HG03097 (cell line): ENCODE measurements around the gene SLC4A1AP.
"Not testable (repeated sequence)": the region's sequence is repeated elsewhere in the genome, so short reads cannot be mapped to it uniquely, and the experiment has no call there.

Experiments
- ATAC-seq: cut with Tn5 transposase; IDR thresholded peaks from one replicate; pipeline ENCODE4 v1.9.1; 2021; ENCODE audit not compliant: unreplicated experiment, low FRiP score

SLC4A1AP gene

DNA sequence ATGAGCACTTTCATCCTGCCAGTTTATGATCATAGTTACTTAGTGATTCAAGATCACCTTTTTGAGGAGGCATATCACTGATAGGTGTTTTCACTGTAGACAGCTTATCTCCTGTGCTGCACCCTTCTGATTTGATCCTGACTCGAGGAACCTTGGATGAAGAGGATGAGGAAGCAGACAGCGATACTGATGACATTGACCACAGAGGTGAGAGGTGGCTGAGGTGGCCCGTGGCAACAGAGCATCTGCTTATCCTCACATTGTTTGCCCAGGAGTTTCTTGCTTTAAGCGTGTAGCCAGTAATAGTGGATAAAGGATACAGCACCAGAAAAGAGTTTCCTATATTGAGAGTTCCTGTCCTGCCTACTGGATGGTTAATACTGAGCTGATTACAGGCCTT lies 16.0 kb upstream of the SLC4A1AP start:
- no peak for ATAC-seq

DNA sequence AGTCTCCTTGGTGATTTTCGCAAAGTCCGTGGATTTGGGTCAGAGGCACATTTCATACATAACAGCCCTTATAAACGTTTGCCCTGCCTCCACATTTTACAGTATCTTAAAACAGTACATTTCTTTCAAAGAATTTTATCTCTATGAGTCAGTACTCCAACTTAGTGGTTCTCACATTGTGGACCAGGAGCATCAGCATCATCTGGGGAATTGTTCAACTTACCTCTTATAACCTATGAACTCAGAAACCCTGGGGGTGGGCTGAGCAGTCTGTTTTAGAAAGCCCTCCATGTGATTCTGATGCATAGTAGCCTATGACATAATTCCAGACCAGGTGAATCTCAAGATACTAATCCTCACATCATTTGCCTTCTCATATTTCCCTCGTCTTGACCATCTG lies 12.6 kb upstream of the SLC4A1AP start:
- ATAC-seq, result no peak

DNA sequence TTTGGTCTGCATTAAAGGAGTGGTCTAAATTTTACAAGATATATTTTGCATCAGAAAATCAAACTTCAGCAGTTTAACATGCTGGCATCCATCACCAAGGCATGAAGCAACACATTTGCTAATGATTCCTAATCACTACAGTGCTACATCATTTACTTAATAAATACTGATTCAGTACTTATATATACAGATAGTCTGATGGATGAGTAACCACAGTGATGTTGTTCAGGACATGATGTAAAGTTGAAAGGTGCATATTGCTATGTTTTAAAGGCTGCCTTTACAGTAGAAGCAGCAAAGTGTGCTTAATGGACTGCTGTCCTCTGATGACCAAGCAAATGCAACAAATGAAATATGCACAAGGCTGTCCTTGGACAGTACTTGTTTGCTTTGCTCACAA lies 11.3 kb upstream of the SLC4A1AP start:
- no peak for ATAC-seq

DNA sequence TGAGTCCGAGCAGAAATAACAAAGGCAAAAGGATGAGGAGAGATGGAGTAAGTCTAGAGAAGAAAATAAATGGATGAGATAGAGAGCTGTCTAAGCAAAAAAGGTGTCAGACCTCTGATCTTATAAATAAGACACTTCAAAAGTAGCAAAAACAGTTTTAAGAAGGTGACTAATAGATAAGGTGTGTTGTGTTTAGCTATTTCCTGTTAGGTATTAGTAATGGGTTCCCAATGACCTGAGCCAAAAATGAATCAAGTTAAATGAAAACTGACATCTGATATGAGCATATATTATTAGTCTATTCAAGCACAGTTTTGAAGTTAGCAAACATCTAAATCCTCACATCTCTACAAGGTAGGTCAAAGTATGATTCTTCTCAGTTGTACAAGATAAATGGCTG lies 10.9 kb upstream of the SLC4A1AP start:
- no peak for ATAC-seq

DNA sequence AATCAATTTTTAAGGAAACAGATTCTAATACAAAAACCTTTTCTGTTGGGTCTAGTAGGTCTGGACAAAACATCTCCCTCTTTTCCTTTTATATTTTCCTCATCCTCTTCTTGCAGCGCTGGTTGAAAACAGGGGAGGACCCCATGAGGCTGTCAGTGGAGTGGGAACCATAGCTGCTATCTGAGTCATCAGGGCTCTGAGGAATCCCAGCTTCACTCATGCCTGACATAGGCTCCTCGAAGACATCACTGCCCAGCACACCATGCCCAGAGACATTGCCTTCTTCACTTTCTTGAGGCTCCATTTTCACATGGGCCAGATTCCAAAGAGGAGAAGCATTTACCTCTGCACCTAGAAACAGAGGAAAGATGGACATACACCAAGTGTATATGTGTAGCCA lies 10.3 kb upstream of the SLC4A1AP start:
- ATAC-seq, result no peak

DNA sequence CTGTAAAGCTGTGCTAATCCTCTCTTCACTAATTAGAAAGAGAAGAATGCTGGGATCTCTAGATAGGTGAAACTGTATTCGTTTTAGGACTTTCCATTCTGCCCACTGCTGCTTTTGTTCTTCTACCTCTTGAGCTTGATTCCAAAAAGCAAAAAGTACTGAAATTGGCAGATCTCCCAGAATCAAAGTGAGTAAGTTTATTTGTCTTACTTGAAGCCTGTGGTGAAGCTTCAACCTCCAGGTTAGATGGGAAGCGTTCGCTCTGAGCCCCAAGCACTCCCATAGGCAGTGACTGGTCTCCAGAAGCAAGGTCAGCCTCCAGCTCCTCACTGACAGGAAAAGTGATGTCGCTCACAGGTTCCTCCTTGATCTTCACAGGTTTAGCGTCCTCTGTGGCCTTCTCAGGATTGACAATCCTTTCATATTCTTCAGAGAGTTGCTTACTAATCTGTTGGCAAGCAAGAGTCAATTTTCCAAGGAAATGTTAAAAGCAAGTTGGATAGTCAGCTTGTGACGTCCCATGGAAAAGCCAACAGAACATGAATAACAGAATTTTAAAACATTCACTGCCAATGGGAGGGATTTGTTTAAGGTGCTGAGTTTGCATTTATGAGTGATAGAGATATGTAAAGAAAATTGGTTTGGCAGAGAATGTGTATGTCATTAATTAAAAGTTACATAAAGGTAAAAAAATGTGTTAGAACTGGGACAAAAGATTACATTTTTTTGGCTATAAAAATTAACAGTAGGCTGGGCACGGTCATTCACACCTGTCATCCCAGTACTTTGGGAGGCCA lies 8.3 kb upstream of the SLC4A1AP start:
- ATAC-seq, result no peak

DNA sequence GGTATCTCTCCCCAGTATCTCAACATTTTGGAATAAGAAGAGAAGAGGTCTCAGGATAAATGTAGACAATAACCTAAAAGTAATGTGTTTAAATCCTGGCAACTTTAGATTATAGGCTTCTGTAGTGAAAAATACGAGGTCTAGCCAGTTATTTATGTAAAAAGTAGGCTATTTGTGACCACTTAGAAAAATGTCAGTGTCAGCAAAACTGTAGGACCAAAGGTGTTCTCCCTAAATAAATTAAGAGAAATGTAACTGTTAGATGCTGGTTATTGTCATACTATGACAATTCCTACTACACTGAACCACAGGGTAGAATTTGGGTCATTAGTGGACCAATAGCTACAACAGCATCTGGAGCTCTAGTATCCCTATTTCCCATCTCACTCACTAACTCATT lies 2.3 kb upstream of the SLC4A1AP start:
- ATAC-seq, result no peak

DNA sequence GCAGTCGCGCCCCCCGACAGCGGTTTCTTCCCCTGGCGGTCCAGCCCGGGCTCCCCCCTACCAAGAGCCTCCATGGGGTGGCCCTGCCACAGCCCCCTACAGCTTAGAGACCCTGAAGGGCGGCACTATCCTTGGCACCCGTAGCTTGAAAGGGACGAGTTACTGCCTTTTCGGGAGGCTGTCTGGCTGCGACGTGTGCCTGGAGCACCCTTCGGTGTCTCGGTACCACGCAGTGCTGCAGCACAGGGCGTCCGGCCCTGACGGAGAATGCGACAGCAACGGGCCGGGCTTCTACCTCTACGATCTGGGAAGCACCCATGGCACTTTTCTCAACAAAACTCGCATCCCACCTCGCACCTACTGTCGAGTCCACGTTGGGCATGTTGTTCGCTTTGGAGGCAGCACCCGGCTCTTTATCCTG lies 475 bp downstream of the SLC4A1AP start:
- ATAC-seq, result peak; percentile 30

DNA sequence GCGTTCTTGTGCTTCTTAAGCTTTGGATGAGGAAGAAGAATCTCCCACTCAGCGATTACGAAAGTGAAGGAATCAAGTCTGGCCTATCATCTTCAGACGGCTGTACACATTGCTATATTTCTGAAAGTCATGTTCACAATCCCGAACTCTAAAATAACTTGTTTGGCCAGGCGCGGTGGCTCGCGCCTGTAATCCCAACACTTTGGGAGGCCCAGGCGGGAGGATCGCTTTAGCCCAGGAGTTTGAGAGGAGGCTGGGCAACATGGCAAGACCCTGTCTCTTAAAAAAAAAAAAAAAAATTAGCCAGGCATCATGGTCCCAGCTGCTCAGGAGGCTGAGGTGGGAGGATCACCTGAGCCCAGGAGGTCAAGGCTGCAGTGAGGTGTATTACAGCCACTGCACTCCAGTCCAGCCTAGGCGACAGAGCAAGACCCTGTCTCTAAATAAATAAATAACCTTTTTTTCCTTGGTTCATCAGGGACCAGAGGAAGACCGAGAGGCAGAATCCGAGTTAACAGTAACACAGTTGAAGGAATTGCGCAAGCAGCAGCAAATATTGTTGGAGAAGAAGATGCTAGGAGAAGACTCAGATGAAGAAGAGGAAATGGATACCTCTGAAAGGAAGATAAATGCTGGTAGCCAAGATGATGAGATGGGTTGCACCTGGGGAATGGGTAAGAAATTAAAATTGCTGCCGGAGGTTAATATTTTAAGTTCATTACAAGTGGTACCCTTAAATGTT lies 1.1 kb downstream of the SLC4A1AP start:
- no peak for ATAC-seq

DNA sequence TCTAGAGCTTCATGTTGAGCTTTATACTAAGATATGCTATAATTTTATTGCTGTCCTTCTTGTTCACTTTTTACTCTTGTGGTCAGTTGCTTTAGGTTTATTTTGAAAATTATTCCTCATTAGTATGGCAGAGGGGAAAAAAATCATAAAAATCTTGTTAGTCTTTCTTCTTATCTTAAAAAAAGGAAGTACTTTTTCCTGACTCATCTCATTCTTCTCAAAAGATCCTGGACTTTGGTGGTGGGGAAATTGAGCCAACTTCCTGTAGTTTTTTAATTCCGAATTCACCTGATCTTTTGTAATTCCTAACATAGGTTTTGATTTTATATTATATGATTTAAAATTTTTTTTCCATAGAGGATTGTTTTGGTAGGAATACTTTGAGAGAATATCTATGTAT lies 3.8 kb downstream of the SLC4A1AP start:
- ATAC-seq, result no peak

DNA sequence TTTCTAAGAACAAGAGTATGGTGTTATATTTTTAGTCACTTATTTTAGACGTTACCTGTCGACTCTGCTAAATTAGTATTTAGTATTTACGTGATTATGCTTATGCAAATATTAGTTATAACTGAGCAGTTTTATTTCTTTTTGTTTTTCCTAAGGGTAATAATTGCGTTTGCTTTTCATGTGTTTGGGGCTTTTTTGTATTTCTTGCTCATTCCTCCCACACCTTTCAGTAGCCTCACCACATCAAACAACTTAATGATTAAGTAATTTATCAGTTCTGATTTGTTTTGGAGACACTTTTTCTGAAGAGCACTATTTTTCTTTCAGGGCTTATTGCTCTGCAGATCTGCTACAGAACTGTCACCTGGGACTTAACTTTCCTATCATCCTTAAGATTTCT lies 7.5 kb downstream of the SLC4A1AP start:
- ATAC-seq, result no peak

DNA sequence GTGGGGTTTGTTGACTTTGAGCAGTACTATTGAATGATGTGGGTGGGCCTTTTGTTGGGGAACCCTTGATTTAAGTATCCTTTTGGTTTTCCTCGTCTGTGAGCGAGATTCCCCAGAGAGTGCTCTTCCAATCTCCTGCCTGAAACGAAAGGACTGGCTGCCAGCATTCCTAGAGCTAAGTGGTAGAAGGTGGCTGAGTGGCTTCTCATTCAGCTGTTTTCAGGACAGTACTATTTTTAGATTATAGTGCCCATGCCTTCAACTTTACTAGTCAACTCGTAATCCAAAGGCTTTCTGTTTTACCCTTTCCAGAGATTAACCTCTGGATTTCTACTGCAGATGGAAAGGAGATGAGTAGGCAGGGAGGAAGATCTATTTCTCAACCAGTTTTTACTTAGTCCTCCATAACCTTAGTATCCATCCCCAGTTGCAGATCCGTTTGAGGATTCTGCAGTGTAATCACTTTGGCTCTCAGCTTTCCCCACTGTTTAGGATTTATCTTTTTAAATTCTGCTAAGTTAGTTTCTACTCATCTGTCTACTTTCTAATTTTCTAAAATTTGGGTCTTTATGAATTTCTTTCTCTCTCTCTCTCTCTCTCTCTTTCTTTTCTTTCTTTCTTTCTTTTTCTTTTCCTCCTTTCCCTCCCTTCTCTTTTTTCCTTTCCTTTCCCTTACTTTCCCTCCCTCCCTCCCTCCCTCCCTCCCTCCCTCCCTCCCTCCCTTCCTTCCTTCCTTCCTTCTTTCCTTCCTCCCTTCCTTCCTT lies 9.2 kb downstream of the SLC4A1AP start:
- no peak for ATAC-seq

DNA sequence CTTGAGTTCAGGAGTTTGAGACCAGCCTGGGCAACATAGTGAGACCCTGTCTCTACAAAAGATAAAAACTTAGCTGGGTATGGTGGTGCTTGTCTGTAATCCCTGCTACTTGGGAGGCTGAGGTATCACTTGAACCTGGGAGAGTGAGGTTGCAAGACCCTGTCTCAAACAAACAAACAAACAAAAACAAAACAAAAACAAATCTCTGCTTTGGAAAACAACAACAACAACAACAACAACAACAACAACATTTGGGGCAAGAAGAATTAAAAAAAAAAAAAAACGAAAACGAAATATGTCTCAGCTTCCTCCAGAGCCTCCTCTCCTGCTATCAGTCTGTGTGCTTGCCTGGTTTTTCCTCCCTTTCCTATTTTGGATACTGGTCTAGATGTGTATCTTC lies 16.9 kb downstream of the SLC4A1AP start:
- ATAC-seq, result no peak

DNA sequence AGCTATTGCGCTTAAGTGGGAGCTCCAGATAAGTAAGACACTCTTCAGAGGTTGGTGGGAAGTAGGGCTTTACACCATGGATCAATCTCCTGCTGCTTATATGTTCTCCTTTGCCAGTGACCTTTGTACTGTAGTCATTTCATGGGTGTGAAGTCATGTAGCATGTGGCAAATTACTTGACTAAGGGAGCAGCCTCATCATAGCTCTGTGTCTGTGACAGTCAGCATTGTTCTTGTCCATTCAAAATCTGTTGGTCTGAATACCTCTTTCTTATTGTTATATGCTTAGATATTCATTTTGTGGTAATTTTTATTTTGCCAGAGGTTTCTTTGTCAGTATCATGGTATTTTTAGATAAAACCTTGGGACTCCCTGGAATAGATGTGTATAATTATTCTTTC lies 18.2 kb downstream of the SLC4A1AP start:
- no peak for ATAC-seq

DNA sequence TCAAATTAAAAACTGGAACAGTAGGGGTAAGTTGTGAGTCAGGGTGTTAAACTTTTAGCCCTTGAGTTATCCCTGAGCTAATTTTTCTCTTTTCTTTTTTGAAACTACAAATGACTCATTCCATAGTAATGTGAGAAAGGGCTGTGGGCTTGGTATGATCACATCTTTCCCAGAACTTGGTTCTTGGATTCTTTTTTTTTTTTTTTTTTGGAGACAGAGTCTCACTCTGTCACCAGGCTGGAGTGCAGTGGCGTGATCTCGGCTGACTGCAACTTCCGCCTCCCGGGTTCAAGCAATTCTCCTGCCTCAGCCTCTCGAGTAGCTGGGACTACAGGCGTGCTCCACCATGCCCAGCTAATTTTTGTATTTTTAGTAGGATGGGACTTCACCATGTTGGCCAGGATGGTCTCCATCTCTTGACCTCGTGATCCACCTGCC lies 18.7 kb downstream of the SLC4A1AP start:
- ATAC-seq, result not testable (repeated sequence)

DNA sequence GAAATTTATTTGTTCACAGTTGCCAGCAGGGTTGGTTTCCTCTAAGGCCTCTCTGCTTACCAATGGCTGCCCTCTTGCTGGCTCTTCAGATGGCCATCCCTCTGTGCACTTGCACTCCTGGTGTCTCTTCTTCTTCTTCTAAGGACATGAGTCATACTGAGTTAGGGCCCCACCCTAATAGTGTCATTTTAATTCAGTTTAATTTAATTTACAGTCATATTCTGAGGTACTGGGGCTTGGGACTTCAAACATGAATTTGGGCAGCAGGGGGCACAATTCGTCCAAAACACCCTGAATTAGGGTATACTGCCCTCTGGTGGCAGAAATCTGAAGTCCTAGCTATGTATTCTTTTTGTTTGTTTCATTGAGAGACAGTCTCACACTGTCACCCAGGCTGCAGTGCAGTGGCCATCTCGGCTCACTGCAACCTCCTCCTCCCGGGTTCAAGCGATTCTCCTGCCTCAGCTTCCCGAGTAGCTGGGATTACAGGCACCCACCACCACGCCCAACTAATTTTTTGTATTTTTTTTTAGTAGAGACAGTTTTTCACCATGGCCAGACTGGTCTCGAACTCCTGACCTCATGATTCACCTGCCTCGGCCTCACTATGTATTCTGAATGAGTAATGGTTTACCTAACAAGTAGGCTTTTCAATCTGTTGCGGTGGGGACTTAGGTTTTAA lies 19.8 kb downstream of the SLC4A1AP start:
- no peak for ATAC-seq

DNA sequence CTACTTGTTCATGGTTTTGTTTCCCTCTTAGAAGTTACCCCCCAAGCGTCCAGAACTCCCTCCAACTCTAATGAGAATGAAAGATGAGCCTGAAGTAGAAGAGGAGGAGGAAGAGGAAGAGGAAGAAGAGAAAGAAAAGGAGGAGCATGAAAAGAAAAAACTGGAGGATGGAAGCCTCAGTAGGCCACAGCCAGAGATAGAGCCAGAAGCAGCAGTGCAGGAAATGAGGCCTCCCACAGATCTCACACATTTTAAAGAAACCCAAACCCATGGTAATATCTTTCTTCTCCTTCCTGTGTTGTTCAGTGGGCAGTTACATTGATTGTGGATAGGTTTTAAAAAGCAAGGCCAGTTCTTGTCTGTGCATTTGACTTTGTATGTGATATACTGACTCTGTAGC lies 21.3 kb downstream of the SLC4A1AP start:
- ATAC-seq, result not testable (repeated sequence)

DNA sequence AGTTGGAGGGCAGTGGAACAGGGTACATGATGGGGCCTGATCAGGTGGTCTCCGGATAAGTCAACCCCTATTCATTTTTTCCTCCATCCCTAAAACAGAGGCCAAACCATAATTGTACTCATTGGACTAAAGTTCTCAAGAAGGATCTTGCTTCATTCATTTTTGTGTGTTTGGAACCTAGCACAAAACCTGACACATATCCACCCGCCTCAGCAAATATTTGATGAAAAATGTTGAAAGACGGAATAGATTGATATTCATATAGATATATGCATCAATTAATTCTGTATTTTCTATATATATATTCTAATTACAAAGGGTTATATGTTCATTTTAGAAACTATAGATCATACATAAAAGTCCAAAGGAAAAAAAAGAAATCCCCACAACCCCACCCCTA lies 21.9 kb downstream of the SLC4A1AP start:
- no peak for ATAC-seq

DNA sequence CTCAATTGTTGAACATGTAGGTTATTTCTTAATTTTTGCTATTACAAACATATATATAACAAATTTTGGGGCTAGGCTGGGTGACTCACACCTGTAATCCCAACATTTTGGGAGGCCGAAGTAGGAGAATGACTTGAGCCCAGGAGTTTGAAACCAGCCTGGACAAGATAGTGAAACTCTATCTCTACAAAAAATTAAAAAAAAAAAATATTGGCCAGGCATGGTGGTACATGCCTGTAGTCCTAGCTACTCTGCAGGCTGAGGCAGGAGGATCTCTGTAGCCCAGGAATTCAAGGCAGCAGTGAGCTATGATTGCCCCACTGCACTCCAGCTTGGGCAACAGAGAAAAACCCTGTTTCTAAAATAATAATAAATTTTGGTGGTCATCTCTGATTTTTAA lies 23.5 kb downstream of the SLC4A1AP start:
- ATAC-seq, result no peak

DNA sequence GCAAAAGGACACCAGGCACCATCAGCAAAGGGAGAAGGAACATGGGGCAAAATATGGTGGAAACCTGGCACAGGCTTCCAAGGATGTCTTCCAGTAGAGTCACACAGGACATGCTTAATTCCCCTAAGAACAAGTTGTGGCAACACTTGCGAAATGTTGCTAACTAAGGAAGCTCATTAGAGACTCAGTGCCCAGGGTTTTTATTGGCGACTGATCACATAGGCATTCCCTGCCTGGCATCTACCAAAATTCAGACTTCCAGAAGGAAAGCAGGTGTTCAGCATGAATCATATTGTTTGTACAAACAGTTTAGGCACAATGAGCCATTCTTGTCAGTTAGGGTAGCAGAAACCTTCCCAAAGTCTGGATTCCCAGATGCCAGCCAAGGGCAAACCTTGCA lies 25.7 kb downstream of the SLC4A1AP start:
- ATAC-seq, result no peak

DNA sequence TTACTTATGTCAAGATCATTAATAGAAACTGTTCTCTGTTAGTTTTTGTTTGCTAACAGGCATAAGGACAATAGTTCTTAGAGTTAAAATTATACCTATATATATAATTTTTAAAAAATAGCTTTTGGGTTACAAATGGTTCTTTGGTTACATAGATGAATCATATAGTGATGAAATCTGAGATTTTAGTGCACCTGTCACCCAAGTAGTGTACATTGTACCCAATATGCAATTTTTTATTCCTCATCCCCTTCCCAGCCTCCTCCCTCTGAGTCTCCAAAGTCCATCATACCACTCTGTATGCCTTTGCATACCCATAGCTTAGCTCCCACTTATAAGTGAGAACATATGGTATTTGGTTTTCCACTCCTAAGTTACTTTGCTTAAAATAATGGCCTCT lies 26.4 kb downstream of the SLC4A1AP start:
- ATAC-seq, result no peak
